ENCODE data around the gene DTX1.
"Not testable (repeated sequence)": the region's sequence is repeated elsewhere in the genome, so short reads cannot be mapped to it uniquely, and the experiment has no call there.

Gene DTX1

DNA sequence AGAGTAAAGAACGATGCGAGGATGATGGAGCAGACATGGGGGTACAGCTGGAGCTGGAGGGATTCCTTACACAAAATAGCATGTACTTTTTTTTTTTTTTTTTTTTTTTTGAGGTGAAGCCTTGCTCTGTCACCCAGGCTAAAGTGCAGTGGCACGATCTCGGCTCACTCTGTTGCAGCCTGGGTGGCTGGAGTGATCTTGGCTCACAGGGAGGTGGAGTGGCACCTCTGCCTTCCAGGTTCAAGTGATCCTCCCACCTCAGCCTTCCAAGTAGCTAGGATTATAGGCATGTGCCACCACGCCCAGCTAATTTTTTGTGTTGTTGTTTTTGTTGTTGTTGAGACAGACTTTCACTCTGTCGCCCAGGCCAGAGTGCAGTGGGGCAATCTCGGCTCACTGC, 84.2 kb downstream of the DTX1 start:
- DNase-seq, result no peak

GRCh38 chr12:113141716-113142115, 85.2 kb downstream of the DTX1 start:
- not testable (repeated sequence) for DNase-seq

DNA sequence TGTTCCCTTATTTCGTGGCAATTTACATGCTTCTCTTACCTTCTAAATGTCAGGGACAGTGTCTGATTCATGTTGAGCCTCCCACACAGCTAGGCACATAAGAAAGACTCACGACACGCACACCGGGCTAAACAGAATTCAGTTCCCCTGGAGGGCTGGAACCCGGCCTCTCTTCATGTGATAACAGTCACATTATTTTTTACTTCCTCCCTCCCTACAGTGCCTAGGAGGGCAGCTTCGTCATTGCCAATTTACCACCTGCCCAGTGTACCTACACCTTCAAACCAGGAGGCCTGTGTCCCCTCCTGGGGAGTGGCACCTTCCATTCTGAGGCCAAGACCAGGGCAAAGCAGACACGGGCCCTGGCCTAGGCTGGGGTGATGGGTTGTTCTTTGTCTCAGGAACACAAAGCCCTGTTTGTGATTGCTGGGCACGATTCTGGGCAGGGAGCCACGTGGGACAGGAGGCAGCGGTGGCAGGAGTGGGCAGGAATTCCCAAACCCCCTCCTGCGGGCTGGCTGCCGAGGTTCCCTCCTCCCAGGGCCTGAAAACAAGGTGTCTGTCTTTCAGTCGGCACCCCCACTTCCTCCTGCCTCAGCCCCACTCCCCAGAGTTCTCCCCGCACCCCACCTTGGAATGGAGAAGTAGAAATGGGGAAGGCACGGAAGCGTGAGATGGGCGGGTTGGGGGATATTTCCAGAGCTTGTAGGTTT, 85.8 kb downstream of the DTX1 start:
- no peak for DNase-seq

- DNase-seq, result no peak
Measured at GRCh38 chr12:113142886-113143332, 86.4 kb downstream of the DTX1 start.

- no peak for DNase-seq
Measured at GRCh38 chr12:113143959-113144358, 87.4 kb downstream of the DTX1 start.

DNA sequence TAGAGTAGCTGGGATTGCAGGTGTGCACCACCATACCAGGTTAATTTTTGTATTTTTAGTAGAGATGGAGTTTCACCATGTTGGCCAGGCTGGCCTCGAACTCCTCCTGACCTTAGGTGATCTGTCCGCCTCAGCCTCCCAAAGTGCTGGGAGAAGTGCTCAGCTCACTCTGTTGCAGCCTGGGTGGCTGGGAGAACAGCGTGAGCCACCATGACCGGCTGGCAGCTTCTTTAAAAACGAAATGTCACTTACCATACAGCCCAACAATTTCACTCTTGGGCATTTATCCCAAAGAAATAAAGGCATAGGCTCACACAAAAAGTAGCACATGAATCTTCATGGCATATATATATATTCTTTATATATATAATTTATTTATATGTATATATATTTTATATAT, 88.3 kb downstream of the DTX1 start:
- DNase-seq, result no peak

DNA sequence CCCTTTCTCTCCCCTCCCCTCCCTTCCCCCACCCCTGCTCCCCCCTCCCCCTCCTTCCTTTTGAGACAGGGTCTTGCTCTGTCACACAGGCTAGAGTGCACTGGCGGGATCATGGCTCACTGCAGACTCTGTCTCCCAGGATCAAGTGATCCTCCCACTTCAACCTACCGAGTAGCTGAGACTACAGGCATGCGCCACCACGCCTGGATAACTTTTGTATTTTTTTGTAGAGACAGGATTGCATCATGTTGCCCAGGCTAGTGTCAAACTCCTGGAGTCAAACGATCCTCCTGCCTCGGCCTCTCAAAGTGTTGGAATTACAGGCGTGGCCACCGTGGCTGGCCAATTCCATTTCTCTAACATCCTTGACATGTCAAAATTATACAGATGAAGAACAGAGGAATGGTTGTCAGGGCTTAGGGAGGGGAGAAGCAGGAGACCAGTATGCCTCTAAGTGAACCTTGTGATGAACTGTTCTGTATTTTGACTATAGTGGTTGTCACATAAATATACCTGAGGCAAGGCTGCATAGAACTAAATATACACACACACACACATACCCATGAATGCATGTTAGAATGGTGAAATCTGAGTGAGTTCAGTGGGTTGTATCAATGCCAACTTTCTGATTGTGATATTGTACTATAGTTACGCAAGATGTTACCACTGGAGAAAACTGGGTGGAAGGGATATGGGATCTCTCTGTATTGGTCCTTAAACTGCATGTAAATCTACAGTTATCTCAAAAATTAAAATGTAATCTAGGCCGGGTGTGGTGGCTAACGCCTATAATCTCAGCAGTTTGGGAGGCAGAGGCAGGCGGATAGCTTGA, 89.4 kb downstream of the DTX1 start:
- DNase-seq, result no peak

GRCh38 chr12:113146999-113147398, 90.5 kb downstream of the DTX1 start:
- DNase-seq, result no peak

Data from CD4-positive, alpha-beta T cell treated with Interleukin-12 subunit alpha and Interleukin-12 subunit beta, for 1 hour (primary cell).